A549 (cell line): ENCODE measurements around the gene UNC13D. TPM values are rescaled to one million over a fixed set of nuclear protein-coding genes. Genes with fewer than 3 reads are reported as not detected.

Experiments used
- BHLHE40 ChIP-seq: IDR thresholded peaks from 2 replicates; pipeline ENCODE4 v1.6.1; 2012; ENCODE audit warnings: low read depth, low read length, inconsistent platforms
- CBX2 ChIP-seq: fragments of 200-600 bp; sonication (generic); IDR thresholded peaks from 2 replicates; pipeline ENCODE4 v1.6.1; 2016; ENCODE audit warnings: low read depth, mild to moderate bottlenecking, borderline replicate concordance
- CBX8 ChIP-seq: fragments of 200-600 bp; sonication (generic); IDR thresholded peaks from 2 replicates; pipeline ENCODE4 v1.6.1; 2016
- CEBPB ChIP-seq, 2 experiments: fragments of >200 bp in 1 of 2; sonication (Bioruptor Twin) in 1 of 2; formaldehyde crosslinking in 1 of 2; IDR thresholded peaks; 2 replicates each; pipeline ENCODE4 v1.6.1; 2012 to 2016
- CHD2 ChIP-seq: fragments of 150-350 bp; IDR thresholded peaks from 2 replicates; pipeline ENCODE4 v1.6.1; 2014; ENCODE audit warnings: low read length; ENCODE audit not compliant: partially characterized antibody
- CHD4 ChIP-seq: fragments of 200-600 bp; sonication (generic); IDR thresholded peaks from 2 replicates; pipeline ENCODE4 v1.6.1; 2016; ENCODE audit warnings: antibody characterized with exemption, mild to moderate bottlenecking, borderline replicate concordance
- EHMT2 ChIP-seq: fragments of 200-600 bp; sonication (generic); IDR thresholded peaks from 2 replicates; pipeline ENCODE4 v1.6.1; 2016; ENCODE audit warnings: antibody characterized with exemption, low read depth, mild to moderate bottlenecking, moderate library complexity
- EP300 ChIP-seq, 2 experiments: fragments of >200 bp; sonication (Bioruptor Twin); formaldehyde crosslinking; IDR thresholded peaks; 2 replicates in 1 of 2; 3 replicates in 1 of 2; pipeline ENCODE4 v1.6.1; 2016 to 2017
- ESRRA ChIP-seq: fragments of 150-350 bp; IDR thresholded peaks from 2 replicates; pipeline ENCODE4 v1.6.1; 2014; ENCODE audit warnings: mild to moderate bottlenecking, low read length, borderline replicate concordance
- FOSB ChIP-seq: fragments of 250-450 bp; sonication (Bioruptor Pico); IDR thresholded peaks from 2 replicates; pipeline ENCODE4 v1.5.0; 2020; ENCODE audit warnings: mild to moderate bottlenecking, moderate library complexity
- FOSL2 ChIP-seq, 2 experiments: fragments of 450-650 bp in 1 of 2; fragments of >200 bp in 1 of 2; sonication (Bioruptor Twin) in 1 of 2; formaldehyde crosslinking; IDR thresholded peaks; 2 replicates each; pipeline versions ENCODE4 v1.5.0 to v1.6.1; 2016 to 2020; ENCODE audit warnings: mild to moderate bottlenecking in 1 of 2, moderate library complexity in 1 of 2
- FOXS1 ChIP-seq: fragments of 250-450 bp; sonication (Bioruptor Pico); IDR thresholded peaks from 2 replicates; pipeline ENCODE4 v1.5.0; 2020; ENCODE audit warnings: mild to moderate bottlenecking, moderate library complexity
- HDAC2 ChIP-seq: fragments of 200-600 bp; sonication (generic); IDR thresholded peaks from 2 replicates; pipeline ENCODE4 v1.6.1; 2016
- HOXA7 ChIP-seq: fragments of 250-450 bp; sonication (Bioruptor Pico); IDR thresholded peaks from 2 replicates; pipeline ENCODE4 v1.5.0; 2020; ENCODE audit warnings: mild to moderate bottlenecking, moderate library complexity
- HOXB5 ChIP-seq: fragments of 250-450 bp; sonication (Bioruptor Pico); IDR thresholded peaks from 2 replicates; pipeline ENCODE4 v1.5.0; 2020; ENCODE audit warnings: mild to moderate bottlenecking, moderate library complexity
- JUN ChIP-seq, 2 experiments: fragments of >200 bp; sonication (Bioruptor Twin); formaldehyde crosslinking; IDR thresholded peaks; 2 replicates in 1 of 2; 3 replicates in 1 of 2; pipeline ENCODE4 v1.6.1; 2016 to 2017
- JUNB ChIP-seq: fragments of >200 bp; sonication (Bioruptor Twin); formaldehyde crosslinking; IDR thresholded peaks from 2 replicates; pipeline ENCODE4 v1.6.1; 2016
- KDM5A ChIP-seq: fragments of 200-600 bp; sonication (generic); IDR thresholded peaks from 2 replicates; pipeline ENCODE4 v1.6.1; 2016; ENCODE audit warnings: antibody characterized with exemption, mild to moderate bottlenecking
- NFE2L2 ChIP-seq: fragments of 150-350 bp; conservative IDR thresholded peaks from 2 replicates; pipeline ENCODE4 v1.6.1; 2014; ENCODE audit warnings: low read length
- NPAS2 ChIP-seq: fragments of 250-450 bp; sonication (Bioruptor Pico); IDR thresholded peaks from 2 replicates; pipeline ENCODE4 v1.8.0; 2022; ENCODE audit warnings: mild to moderate bottlenecking, moderate library complexity, borderline replicate concordance
- POLR2A ChIP-seq: IDR thresholded peaks from 2 replicates; pipeline ENCODE4 v1.6.1; 2012; ENCODE audit warnings: mild to moderate bottlenecking, low read length
- RAD21 ChIP-seq, 2 experiments: fragments of >200 bp in 1 of 2; sonication (Bioruptor Twin) in 1 of 2; formaldehyde crosslinking in 1 of 2; IDR thresholded peaks in 1 of 2; conservative IDR thresholded peaks in 1 of 2; 2 replicates in 1 of 2; 3 replicates in 1 of 2; pipeline ENCODE4 v1.6.1; 2012 to 2018; ENCODE audit warnings: inconsistent platforms in 1 of 2
- RCOR1 ChIP-seq: fragments of 150-350 bp; IDR thresholded peaks from 2 replicates; pipeline ENCODE4 v1.6.1; 2014; ENCODE audit warnings: antibody characterized with exemption, low read length, low read depth
- TFCP2L1 ChIP-seq: fragments of 250-450 bp; sonication (Bioruptor Pico); IDR thresholded peaks from 2 replicates; pipeline ENCODE4 v1.5.0; 2021; ENCODE audit warnings: mild to moderate bottlenecking
- TP53 ChIP-seq: fragments of 250-450 bp; sonication (Bioruptor Pico); IDR thresholded peaks from 2 replicates; pipeline ENCODE4 v1.5.0; 2021; ENCODE audit warnings: mild to moderate bottlenecking, moderate library complexity
- ZFP36 ChIP-seq: fragments of 450-650 bp; IDR thresholded peaks from 2 replicates; pipeline ENCODE4 v1.6.1; 2014; ENCODE audit warnings: borderline replicate concordance; ENCODE audit not compliant: partially characterized antibody
- ZSCAN20 ChIP-seq: fragments of 250-450 bp; sonication (Bioruptor Pico); IDR thresholded peaks from 2 replicates; pipeline ENCODE4 v1.8.0; 2022; ENCODE audit warnings: mild to moderate bottlenecking, moderate library complexity
- polyA plus RNA-seq, 4 experiments: library from polyadenylated mRNA; depleted of rRNA in 3 of 4; stranded (reverse); fragments of >200 nt; fragmentation: RNase III in 1 of 4; extraction: RNeasy Plus Mini Kit Qiagen cat#74134 plus additional on column Dnase treatment in 1 of 4; gene quantifications; 2 replicates in 3 of 4; 3 replicates in 1 of 4; pipeline ENCODE4 v1.2.3, GENCODE V29; 2011 to 2017
- TF ChIP-seq, protein P1 (sequence below): fragments of 200-600 bp; sonication (generic); IDR thresholded peaks from 2 replicates; pipeline ENCODE4 v1.6.1; 2016; ENCODE audit warnings: antibody characterized with exemption, mild to moderate bottlenecking, moderate library complexity
- TF ChIP-seq, protein P2 (sequence below): fragments of >200 bp; sonication (Bioruptor Twin); formaldehyde crosslinking; IDR thresholded peaks from 2 replicates; pipeline ENCODE4 v1.6.1; 2016
- TF ChIP-seq, protein P3 (sequence below): fragments of 250-450 bp; sonication (Bioruptor Pico); IDR thresholded peaks from 2 replicates; pipeline ENCODE4 v1.5.0; 2021; ENCODE audit warnings: mild to moderate bottlenecking, moderate library complexity, borderline replicate concordance
- TF ChIP-seq, protein P4 (sequence below): fragments of 250-450 bp; sonication (Bioruptor Pico); IDR thresholded peaks from 2 replicates; pipeline ENCODE4 v1.5.0; 2020; ENCODE audit warnings: low read depth, mild to moderate bottlenecking, moderate library complexity
- TF ChIP-seq, protein P5 (sequence below): fragments of >200 bp; sonication (Bioruptor Twin); formaldehyde crosslinking; IDR thresholded peaks from 3 replicates; pipeline ENCODE4 v1.5.1; 2016
- TF ChIP-seq, protein P6 (sequence below): IDR thresholded peaks from 2 replicates; pipeline ENCODE4 v1.6.1; 2012

Gene UNC13D
- polyA plus RNA-seq, 2 of the 4 experiments (the other 2 are of a cell fraction) = 1.6 to 3.5 TPM

DNA sequence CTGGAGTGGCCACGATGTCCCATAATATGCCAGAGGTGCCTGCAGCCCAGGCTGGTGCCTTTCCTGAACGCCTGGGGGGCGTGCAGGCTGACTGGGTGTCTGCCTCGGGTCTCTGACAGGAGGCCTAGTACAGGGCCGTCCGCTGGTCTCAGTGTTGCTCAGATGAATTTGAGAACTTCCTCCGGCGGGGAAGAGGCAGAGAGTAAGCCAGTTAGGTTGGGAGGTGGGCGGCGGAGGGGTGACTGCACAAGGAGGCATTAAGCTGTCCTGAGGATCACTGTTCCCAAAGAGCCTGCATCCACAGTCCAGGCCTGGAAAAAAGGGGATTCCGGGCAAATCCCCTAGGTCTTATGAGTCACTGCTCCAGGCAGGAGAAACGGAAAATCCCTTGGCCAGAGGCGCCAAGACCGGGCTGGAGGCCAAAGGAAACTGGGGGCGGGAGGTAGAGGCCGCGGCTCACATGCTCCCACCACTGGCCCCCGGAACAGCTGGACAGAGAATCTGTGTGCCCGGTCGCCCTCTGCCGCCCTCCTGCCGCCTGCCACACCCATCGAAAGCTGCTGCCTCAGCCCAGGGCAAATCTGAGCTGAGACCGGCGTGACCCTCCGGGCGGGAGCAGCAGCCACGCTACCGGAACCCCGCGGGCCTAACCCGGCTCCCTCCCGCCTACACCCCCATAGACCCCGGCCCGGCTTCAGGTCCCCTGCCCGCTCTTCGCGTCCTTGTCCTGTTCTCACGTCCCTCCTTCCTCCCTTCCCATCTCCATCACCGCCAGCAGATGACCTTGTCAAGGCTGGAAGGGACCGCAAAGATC, 32.9 kb upstream of the UNC13D start (continued):
- TF ChIP-seq, protein P1, sequence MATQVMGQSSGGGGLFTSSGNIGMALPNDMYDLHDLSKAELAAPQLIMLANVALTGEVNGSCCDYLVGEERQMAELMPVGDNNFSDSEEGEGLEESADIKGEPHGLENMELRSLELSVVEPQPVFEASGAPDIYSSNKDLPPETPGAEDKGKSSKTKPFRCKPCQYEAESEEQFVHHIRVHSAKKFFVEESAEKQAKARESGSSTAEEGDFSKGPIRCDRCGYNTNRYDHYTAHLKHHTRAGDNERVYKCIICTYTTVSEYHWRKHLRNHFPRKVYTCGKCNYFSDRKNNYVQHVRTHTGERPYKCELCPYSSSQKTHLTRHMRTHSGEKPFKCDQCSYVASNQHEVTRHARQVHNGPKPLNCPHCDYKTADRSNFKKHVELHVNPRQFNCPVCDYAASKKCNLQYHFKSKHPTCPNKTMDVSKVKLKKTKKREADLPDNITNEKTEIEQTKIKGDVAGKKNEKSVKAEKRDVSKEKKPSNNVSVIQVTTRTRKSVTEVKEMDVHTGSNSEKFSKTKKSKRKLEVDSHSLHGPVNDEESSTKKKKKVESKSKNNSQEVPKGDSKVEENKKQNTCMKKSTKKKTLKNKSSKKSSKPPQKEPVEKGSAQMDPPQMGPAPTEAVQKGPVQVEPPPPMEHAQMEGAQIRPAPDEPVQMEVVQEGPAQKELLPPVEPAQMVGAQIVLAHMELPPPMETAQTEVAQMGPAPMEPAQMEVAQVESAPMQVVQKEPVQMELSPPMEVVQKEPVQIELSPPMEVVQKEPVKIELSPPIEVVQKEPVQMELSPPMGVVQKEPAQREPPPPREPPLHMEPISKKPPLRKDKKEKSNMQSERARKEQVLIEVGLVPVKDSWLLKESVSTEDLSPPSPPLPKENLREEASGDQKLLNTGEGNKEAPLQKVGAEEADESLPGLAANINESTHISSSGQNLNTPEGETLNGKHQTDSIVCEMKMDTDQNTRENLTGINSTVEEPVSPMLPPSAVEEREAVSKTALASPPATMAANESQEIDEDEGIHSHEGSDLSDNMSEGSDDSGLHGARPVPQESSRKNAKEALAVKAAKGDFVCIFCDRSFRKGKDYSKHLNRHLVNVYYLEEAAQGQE = no peak
- TF ChIP-seq CHD4 (no peak), KDM5A (no peak), CHD2 (no peak), JUN (IDR thresholded peaks at IDR 0.05) (peak in 1 of 2 experiments; percentile 55; a peak in 2 of 5 replicates), CEBPB (IDR thresholded peaks at IDR 0.05) (no peak), TFCP2L1 (CRISPR knock-in tag) (no peak), HOXB5 (no peak), FOSL2 (IDR thresholded peaks at IDR 0.05) (peak; percentile 66), FOSL2 (CRISPR knock-in tag; IDR thresholded peaks at IDR 0.05) (peak; percentile 96), POLR2A (no peak), HDAC2 (no peak), JUNB (peak; percentile 50; the same call in 1 of the 2 replicates), EHMT2 (no peak), CBX2 (no peak), ZFP36 (no peak), EP300 (IDR thresholded peaks at IDR 0.05) (peak in 1 of 2 experiments; percentile 42; a peak in 1 of 5 replicates), ESRRA (no peak), FOXS1 (CRISPR knock-in tag) (no peak), NFE2L2 (no peak), BHLHE40 (0 out of 2 replicates have a peak, but pooled peaks have one; percentile 8), RAD21 (conservative IDR thresholded peaks at IDR 0.05 in 1 of 2, IDR thresholded peaks at IDR 0.05 in 1 of 2) (peak; percentile 39 to 46; a peak in 3 of 5 replicates), FOSB (no peak), CBX8 (no peak), TP53 (CRISPR knock-in tag) (no peak), RCOR1 (no peak), HOXA7 (no peak), ZSCAN20 (CRISPR knock-in tag) (no peak), NPAS2 (CRISPR knock-in tag) (no peak)
- TF ChIP-seq, protein P2, sequence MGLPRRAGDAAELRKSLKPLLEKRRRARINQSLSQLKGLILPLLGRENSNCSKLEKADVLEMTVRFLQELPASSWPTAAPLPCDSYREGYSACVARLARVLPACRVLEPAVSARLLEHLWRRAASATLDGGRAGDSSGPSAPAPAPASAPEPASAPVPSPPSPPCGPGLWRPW = no peak
- TF ChIP-seq, protein P3, sequence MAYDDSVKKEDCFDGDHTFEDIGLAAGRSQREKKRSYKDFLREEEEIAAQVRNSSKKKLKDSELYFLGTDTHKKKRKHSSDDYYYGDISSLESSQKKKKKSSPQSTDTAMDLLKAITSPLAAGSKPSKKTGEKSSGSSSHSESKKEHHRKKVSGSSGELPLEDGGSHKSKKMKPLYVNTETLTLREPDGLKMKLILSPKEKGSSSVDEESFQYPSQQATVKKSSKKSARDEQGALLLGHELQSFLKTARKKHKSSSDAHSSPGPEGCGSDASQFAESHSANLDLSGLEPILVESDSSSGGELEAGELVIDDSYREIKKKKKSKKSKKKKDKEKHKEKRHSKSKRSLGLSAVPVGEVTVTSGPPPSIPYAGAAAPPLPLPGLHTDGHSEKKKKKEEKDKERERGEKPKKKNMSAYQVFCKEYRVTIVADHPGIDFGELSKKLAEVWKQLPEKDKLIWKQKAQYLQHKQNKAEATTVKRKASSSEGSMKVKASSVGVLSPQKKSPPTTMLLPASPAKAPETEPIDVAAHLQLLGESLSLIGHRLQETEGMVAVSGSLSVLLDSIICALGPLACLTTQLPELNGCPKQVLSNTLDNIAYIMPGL (CRISPR knock-in tag) = no peak
- TF ChIP-seq, protein P4, sequence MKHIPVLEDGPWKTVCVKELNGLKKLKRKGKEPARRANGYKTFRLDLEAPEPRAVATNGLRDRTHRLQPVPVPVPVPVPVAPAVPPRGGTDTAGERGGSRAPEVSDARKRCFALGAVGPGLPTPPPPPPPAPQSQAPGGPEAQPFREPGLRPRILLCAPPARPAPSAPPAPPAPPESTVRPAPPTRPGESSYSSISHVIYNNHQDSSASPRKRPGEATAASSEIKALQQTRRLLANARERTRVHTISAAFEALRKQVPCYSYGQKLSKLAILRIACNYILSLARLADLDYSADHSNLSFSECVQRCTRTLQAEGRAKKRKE (CRISPR knock-in tag) = peak; percentile 86
- TF ChIP-seq, protein P5, sequence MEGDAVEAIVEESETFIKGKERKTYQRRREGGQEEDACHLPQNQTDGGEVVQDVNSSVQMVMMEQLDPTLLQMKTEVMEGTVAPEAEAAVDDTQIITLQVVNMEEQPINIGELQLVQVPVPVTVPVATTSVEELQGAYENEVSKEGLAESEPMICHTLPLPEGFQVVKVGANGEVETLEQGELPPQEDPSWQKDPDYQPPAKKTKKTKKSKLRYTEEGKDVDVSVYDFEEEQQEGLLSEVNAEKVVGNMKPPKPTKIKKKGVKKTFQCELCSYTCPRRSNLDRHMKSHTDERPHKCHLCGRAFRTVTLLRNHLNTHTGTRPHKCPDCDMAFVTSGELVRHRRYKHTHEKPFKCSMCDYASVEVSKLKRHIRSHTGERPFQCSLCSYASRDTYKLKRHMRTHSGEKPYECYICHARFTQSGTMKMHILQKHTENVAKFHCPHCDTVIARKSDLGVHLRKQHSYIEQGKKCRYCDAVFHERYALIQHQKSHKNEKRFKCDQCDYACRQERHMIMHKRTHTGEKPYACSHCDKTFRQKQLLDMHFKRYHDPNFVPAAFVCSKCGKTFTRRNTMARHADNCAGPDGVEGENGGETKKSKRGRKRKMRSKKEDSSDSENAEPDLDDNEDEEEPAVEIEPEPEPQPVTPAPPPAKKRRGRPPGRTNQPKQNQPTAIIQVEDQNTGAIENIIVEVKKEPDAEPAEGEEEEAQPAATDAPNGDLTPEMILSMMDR = no peak
- TF ChIP-seq, protein P6, sequence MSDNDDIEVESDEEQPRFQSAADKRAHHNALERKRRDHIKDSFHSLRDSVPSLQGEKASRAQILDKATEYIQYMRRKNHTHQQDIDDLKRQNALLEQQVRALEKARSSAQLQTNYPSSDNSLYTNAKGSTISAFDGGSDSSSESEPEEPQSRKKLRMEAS = no peak; the same call in none of the 2 replicates
